Uterus (tissue), 4 donors: ENCODE results near the gene EPOP. TPM values are rescaled to one million over a fixed set of nuclear protein-coding genes. Genes with fewer than 3 reads are reported as not detected.

ENCODE experiments used
- DNase-seq, 2 donors: peaks; one replicate each; pipeline ENCODE4 v3.0.0-alpha.2; 2019 to 2020
- H3K27ac ChIP-seq, 2 donors: fragments of 200-600 bp; sonication (generic); 1 replicate in 1 of 2; 2 replicates in 1 of 2; pipeline ENCODE4 v1.5.1; 2016 to 2018
- H3K27me3 ChIP-seq, 2 donors: fragments of 200-600 bp; sonication (generic); one replicate each; pipeline ENCODE4 v1.5.1; 2018 to 2019; ENCODE audit warnings: control low read depth in 1 of 2
- H3K36me3 ChIP-seq, 2 donors: fragments of 200-600 bp; sonication (generic); one replicate each; pipeline ENCODE4 v1.5.1; 2019; ENCODE audit warnings: control low read depth in 1 of 2
- H3K4me1 ChIP-seq, 2 donors: fragments of 200-600 bp; sonication (generic); one replicate each; pipeline ENCODE4 v1.5.1; 2018 to 2019; ENCODE audit warnings: control low read depth in 1 of 2
- H3K4me3 ChIP-seq, 2 donors: fragments of 200-600 bp; sonication (generic); 1 replicate in 1 of 2; 2 replicates in 1 of 2; pipeline ENCODE4 v1.5.1; 2018 to 2019; ENCODE audit warnings: mild to moderate bottlenecking in 1 of 2
- H3K9me3 ChIP-seq, 2 donors: fragments of 200-600 bp; sonication (generic); one replicate each; pipeline ENCODE4 v1.5.1; 2019; ENCODE audit warnings: control low read depth in 1 of 2
- POLR2A ChIP-seq, 2 donors: fragments of 450-650 bp; IDR thresholded peaks; one replicate each; pipeline ENCODE4 v1.6.1; 2016; ENCODE audit warnings: antibody characterized with exemption in 2 of 2, mild to moderate bottlenecking in 1 of 2, moderate library complexity in 1 of 2
- intact Hi-C: fragments of 100-400 bp; cut with DNase I; formaldehyde crosslinking; loops from one replicate; pipeline ENCODE4 v1.15.1; 2023; ENCODE audit warnings: low total_unique reads
- total RNA-seq, 4 donors: library from RNA; depleted of rRNA in 3 of 4; stranded (reverse); fragments of >200 nt in 3 of 4; gene quantifications; one replicate each; pipeline versions ENCODE4 v1.1.0 to v1.2.4, GENCODE V29; 2014 to 2023
- TF ChIP-seq, protein P1 (sequence below), 4 experiments: fragments of 200-600 bp in 2 of 4; fragments of 450-650 bp in 2 of 4; sonication (generic) in 2 of 4; IDR thresholded peaks; one replicate each; pipeline ENCODE4 v1.5.1; 2016 to 2019; ENCODE audit warnings: antibody characterized with exemption in 4 of 4, mild to moderate bottlenecking in 2 of 4, moderate library complexity in 1 of 4
- donor health status: DM: yes; HTN: yes; CAD: no.

EPOP gene
- total RNA-seq, 4 donors from 2014 or later: under 0.01 to 1.1 (median 1.0) TPM; not detected in 1

DNA sequence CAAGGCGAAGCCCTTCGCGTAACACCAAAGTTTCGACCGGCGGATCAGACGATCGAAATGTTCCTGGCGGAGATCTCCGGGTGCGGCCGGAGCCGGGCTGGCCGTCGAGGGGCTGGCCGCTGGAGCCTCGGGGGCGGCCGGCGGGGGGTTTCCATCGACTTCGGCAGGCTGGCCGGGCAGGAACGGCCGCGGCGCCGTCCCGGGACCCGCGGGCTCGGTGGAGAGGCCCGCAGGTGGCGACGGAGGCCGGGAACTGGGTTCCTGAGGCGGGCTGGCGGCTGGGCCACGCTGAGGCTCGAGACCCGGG is 1.1 kb downstream of the EPOP start:
- H3K27ac ChIP-seq: no peak overlapping the region
- peaks cover 0 to 12% of the 10 kb centered on the region in 2 donors for H3K4me1 ChIP-seq
- no peaks in the 10 kb centered on the region for H3K9me3 ChIP-seq
- intact Hi-C loops: no loop called here
- H3K27me3 ChIP-seq: peaks cover 0 to 35% of the 10 kb centered on the region in 2 donors
- H3K4me3 ChIP-seq: peak overlapping the region in 1 of 2 donors; percentile 35
- DNase-seq: peak in 1 of 2 donors; percentile 34
- TF ChIP-seq, protein P1, sequence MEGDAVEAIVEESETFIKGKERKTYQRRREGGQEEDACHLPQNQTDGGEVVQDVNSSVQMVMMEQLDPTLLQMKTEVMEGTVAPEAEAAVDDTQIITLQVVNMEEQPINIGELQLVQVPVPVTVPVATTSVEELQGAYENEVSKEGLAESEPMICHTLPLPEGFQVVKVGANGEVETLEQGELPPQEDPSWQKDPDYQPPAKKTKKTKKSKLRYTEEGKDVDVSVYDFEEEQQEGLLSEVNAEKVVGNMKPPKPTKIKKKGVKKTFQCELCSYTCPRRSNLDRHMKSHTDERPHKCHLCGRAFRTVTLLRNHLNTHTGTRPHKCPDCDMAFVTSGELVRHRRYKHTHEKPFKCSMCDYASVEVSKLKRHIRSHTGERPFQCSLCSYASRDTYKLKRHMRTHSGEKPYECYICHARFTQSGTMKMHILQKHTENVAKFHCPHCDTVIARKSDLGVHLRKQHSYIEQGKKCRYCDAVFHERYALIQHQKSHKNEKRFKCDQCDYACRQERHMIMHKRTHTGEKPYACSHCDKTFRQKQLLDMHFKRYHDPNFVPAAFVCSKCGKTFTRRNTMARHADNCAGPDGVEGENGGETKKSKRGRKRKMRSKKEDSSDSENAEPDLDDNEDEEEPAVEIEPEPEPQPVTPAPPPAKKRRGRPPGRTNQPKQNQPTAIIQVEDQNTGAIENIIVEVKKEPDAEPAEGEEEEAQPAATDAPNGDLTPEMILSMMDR (IDR thresholded peaks at IDR 0.05): peak in 1 of 4 experiments; percentile 17
- TF ChIP-seq POLR2A (IDR thresholded peaks at IDR 0.05): no peak
- H3K36me3 ChIP-seq: no peaks in the 10 kb centered on the region

DNA sequence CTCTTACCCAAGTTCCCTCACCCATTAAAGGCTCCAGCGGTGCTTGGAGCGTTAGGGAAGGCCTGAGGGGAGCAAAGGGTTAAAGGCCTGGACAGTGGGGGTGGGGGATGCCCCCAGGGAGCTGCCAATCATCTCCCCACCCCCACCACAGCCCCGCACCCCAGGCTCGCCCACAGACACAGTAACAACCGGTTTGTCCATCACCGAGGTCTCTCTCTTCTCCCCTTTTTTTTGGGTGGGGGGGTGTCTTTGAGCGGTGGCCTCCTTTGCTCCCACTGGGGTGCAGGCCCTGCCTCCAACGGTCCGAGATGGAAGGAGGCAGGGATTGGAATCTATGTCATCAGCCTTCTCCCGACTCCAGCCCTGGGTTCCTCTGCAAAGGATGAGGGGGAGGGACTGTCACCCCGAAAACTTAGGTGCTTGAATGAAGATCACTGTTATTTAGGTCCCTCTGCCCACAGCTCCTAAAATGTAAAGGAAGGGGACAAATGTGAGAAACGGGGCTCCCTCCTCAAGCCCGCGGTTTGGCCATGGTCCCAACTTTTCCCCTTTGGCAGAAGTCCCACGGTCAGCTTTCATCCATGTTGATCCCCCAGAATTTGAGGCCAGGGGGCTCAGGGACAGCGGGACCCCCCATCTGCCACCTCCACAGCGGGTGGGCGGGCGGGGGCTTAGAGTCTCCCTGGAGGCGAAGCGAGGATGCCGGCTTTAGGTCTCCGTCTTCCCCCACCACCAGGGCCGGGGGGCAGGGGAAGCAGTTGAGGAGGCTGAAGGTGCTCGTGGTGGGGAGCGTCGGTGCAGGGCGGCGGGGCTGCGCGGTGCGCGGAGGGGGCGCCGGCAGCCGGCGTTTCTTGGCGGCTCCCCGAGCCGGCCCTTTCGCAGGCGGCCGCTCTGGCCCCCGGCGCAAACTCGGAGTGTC is 1.7 kb downstream of the EPOP start:
- Histone ChIP-seq H3K4me3 (no peak overlapping the region), H3K4me1 (peaks cover 0 to 12% of the 10 kb centered on the region in 2 donors), H3K27ac (no peak overlapping the region), H3K9me3 (no peaks in the 10 kb centered on the region), H3K27me3 (peaks cover 0 to 35% of the 10 kb centered on the region in 2 donors), H3K36me3 (no peaks in the 10 kb centered on the region)
- TF ChIP-seq POLR2A (IDR thresholded peaks at IDR 0.05): no peak
- TF ChIP-seq, protein P1 (IDR thresholded peaks at IDR 0.05): no peak
- intact Hi-C loops: no loop called here
- DNase-seq: no peak

DNA sequence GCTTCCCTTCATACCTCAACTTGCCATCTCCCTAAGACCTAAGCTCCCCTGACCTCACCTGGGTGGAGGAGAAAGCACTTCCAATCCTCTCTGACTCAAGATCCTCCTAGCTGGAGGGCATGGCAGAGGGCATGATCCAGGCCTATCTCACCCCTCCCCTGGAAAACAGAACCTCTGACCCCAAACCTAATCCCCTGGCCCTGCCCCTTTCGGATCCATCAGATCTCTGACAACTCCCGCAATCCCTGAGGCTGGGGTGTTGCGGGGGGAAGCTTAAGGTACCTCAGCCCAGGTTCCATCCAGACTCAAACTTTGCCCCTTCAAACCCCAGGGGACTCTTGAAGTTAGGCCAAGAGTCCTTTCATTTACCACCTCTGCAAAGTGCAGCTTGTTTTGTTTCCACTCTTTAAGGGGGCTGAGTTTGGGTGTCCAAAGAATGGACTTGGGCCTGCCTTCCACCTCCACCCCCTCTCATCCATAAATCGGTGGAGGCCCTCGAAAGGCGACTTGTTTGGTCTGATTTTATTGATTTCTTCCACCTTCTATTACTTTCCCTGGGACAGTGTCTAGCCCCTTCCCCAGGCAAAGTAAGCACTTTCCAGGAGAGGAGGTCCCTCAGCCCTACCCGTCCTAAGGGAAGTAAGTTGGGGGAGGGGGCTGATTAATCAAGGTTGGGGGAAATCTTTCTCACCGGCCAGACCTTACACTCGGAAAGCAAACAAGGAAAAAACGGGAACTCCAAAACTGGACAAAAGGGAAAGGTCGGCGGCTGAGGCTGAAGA is 2.6 kb downstream of the EPOP start:
- intact Hi-C loops: no loop called here
- peaks cover 0 to 12% of the 10 kb centered on the region in 2 donors for H3K4me1 ChIP-seq
- no peak for TF ChIP-seq POLR2A (IDR thresholded peaks at IDR 0.05)
- TF ChIP-seq, protein P1 (IDR thresholded peaks at IDR 0.05): no peak
- H3K4me3 ChIP-seq: no peak overlapping the region
- H3K9me3 ChIP-seq: no peaks in the 10 kb centered on the region
- peaks cover 0 to 35% of the 10 kb centered on the region in 2 donors for H3K27me3 ChIP-seq
- H3K36me3 ChIP-seq: no peaks in the 10 kb centered on the region
- DNase-seq: no peak
- H3K27ac ChIP-seq: no peak overlapping the region

DNA sequence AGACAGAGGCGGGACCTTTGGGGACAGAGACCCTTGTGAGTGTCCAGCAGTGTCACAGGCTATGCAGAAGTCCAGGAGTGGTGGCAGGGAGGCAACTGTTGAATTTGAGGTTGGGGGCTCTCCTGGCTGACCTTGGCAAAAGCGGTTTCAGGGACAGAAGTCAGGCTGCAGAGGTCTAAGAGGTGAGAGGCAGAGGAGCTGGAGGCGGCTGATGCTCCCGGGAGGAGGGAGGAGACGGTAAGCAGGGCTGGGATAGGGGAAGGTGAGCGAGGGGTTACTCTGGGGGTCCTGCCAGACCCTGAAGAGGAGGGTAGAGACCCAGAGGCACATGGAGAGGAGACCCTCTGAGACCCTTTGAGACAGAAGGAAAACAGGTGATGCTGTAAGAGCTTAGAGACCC is 5.2 kb downstream of the EPOP start:
- H3K27ac ChIP-seq: no peak overlapping the region
- H3K9me3 ChIP-seq: no peaks in the 10 kb centered on the region
- no peak overlapping the region for H3K4me3 ChIP-seq
- no peaks in the 10 kb centered on the region for H3K36me3 ChIP-seq
- peaks cover 0 to 12% of the 10 kb centered on the region in 2 donors for H3K4me1 ChIP-seq
- DNase-seq: no peak
- TF ChIP-seq, protein P1 (IDR thresholded peaks at IDR 0.05): no peak
- TF ChIP-seq POLR2A (IDR thresholded peaks at IDR 0.05): no peak
- H3K27me3 ChIP-seq: peaks cover 0 to 17% of the 10 kb centered on the region in 2 donors
- intact Hi-C loops: loop anchor here (10.0 kb wide), 1 partner anchor 95 kb away; no protein-coding TSS in a partner anchor

DNA sequence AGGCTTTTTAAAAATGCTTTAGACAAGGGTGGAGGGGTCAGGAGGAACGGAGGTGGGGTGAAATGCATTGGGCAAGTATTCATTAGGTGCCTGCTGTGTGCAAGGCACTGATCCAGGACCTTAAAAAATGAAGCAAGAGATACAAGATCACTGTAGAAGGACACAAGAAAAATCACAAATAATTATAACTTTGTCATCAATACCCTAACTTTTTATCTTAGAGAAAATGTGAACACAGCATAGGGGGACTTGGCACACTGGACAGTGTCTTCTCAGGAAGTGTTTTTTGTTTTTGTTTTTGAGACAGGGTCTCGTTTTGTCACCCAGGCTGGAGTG is 7.0 kb downstream of the EPOP start:
- Histone ChIP-seq H3K36me3 (no peaks in the 10 kb centered on the region), H3K4me1 (no peaks in the 10 kb centered on the region), H3K4me3 (no peak overlapping the region), H3K9me3 (no peaks in the 10 kb centered on the region), H3K27me3 (peaks cover 0 to under 1% of the 10 kb centered on the region in 2 donors), H3K27ac (no peak overlapping the region)
- intact Hi-C loops: loop anchor here (10.0 kb wide), 1 partner anchor 93 kb away; no protein-coding TSS in a partner anchor
- no peak for DNase-seq
- no peak for TF ChIP-seq POLR2A (IDR thresholded peaks at IDR 0.05)
- TF ChIP-seq, protein P1 (IDR thresholded peaks at IDR 0.05): no peak
